ENCODE results near the gene VGLL2.

Gene VGLL2

DNA sequence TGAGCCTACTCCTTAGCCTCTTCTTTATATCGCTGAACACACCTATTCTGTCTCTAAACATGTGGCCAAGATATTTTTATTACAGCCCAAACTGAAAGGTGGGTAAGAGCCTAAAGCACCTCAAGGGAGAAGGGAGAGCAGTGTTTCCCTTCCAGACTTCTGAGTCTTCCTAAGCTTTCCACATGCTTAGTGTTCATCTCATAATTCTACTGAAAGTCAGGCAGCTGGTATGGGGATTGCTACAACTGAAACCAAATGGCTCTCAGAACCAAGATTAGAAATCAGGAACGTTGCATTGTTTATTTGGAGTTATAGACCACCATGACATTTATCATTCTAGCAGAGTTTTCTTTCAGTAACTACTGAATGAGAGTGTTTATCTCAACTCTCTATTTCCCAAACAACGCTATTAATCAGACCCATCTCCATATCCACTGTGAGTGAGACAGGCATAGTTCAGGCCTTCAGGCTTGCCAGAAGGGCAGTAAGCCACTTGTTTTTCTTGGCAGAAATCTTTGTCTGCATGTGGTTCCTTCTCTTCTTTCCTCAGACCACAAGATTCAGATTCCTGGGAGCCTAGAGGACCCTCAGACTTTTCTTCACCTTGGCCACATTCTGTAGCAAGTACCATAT, 22.8 kb downstream of the VGLL2 start:
- Mint-ChIP-seq H3K27me3 (peaks cover 19% of the 10 kb centered on the region), H3K4me3 (no peak overlapping the region), H3K9me3 (peaks cover 0 to 5% of the 10 kb centered on the region in 2 donors), H3K27ac (no peak overlapping the region), H3K4me1 (no peaks in the 10 kb centered on the region)
- no peak for ATAC-seq
- no peak for DNase-seq

- no peak overlapping the region for H3K27ac Mint-ChIP-seq
- H3K9me3 Mint-ChIP-seq: peaks cover 0 to 5% of the 10 kb centered on the region in 2 donors
- H3K27me3 Mint-ChIP-seq: peaks cover 19% of the 10 kb centered on the region
- H3K4me3 Mint-ChIP-seq: no peak overlapping the region
- no peak for DNase-seq
- H3K4me1 Mint-ChIP-seq: no peaks in the 10 kb centered on the region
- no peak for ATAC-seq
Measured at GRCh38 chr6:117290173-117290846, 25.0 kb downstream of the VGLL2 start.

DNA sequence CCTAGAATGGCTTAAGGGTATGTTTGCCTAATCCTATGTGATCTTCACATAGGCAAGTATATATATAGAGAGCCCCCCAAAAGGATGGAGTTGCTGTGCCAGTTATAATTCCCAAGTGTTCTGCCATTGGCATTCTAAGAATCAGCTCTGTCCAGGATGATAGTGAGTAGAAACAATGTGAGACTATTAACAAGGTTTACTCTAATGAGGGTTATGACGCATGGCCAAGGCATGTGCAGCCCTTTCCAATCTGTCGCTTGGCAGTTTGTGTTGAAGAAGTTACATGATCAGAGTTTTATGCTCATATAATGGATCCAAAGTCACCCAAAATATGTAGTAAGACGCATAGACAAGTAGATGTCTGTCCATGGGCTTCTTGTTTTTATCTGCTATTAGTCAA, 33.6 kb downstream of the VGLL2 start:
- H3K27me3 Mint-ChIP-seq: peaks cover 9% of the 10 kb centered on the region
- no peak for DNase-seq
- no peak for ATAC-seq
- H3K27ac Mint-ChIP-seq: no peak overlapping the region
- no peak overlapping the region for H3K4me3 Mint-ChIP-seq
- no peaks in the 10 kb centered on the region for H3K4me1 Mint-ChIP-seq
- H3K9me3 Mint-ChIP-seq: no peaks in the 10 kb centered on the region

DNA sequence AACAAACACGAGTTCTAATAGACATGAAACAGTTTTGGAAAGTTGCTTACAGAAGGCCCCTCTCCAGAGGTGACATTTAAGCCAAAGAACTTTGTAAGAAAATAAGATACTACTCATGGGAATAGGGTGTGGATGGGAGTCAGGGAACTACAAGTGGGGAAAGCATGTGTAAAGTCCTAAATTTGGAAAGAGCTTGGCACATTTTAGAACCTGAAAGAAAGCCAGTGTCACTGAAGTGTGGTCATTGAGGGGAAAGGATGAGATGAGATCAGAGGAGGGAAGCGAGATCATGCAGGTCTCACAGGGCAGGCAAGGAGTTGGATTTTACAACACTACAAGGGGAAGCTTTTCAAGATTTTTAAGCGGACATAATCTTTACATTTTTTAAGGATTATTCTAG, 38.0 kb downstream of the VGLL2 start:
- Mint-ChIP-seq H3K4me3 (no peak overlapping the region), H3K4me1 (no peaks in the 10 kb centered on the region), H3K27ac (no peak overlapping the region), H3K9me3 (no peaks in the 10 kb centered on the region), H3K27me3 (peaks cover 9% of the 10 kb centered on the region)
- no peak for DNase-seq
- no peak for ATAC-seq

- H3K27ac Mint-ChIP-seq: no peak overlapping the region
- no peaks in the 10 kb centered on the region for H3K9me3 Mint-ChIP-seq
- peaks cover 9% of the 10 kb centered on the region for H3K27me3 Mint-ChIP-seq
- no peak overlapping the region for H3K4me3 Mint-ChIP-seq
- DNase-seq (no peak), ATAC-seq (no peak)
- H3K4me1 Mint-ChIP-seq: no peaks in the 10 kb centered on the region
Measured at GRCh38 chr6:117304446-117304845, 39.1 kb downstream of the VGLL2 start.

DNA sequence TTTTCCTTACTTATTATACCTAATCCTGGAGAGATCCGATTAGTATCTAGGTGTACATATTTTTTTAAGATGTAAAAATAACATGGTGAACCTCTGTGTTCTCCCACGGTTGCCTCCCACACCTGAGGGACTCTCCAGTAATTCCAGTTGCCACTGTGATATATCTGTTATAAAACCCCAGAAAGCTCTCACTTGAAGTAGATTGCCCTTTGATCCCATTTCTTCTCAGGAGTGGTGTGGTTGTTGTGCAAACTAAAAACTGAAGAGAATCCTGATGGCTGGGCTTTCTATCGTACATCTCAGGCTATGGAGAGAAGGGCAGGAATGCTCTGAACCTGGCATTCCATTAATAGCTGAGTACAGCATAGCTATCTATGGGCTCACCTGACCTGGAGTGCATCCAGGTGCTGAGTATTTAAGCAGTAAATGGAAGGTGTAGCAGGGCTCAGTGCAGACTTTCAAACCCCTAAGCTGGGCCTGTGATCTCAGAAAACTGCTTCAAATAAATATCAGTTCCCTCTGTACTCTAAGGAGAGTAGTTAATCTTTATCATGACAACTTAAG, 41.0 kb downstream of the VGLL2 start:
- Mint-ChIP-seq H3K27ac (no peak overlapping the region), H3K27me3 (peaks cover 10% of the 10 kb centered on the region), H3K9me3 (no peaks in the 10 kb centered on the region), H3K4me3 (no peak overlapping the region), H3K4me1 (no peaks in the 10 kb centered on the region)
- ATAC-seq (no peak), DNase-seq (no peak)

GRCh38 chr6:117307655-117308054, 42.3 kb downstream of the VGLL2 start:
- Mint-ChIP-seq H3K9me3 (no peaks in the 10 kb centered on the region), H3K4me3 (no peak overlapping the region), H3K4me1 (no peaks in the 10 kb centered on the region), H3K27me3 (peaks cover 20% of the 10 kb centered on the region), H3K27ac (no peak overlapping the region)
- no peak for ATAC-seq
- DNase-seq: no peak

GRCh38 chr6:117309069-117309468, 43.7 kb downstream of the VGLL2 start:
- DNase-seq (no peak), ATAC-seq (no peak)
- no peaks in the 10 kb centered on the region for H3K9me3 Mint-ChIP-seq
- no peaks in the 10 kb centered on the region for H3K4me1 Mint-ChIP-seq
- H3K27ac Mint-ChIP-seq: no peak overlapping the region
- H3K27me3 Mint-ChIP-seq: peaks cover 21% of the 10 kb centered on the region
- no peak overlapping the region for H3K4me3 Mint-ChIP-seq

DNA sequence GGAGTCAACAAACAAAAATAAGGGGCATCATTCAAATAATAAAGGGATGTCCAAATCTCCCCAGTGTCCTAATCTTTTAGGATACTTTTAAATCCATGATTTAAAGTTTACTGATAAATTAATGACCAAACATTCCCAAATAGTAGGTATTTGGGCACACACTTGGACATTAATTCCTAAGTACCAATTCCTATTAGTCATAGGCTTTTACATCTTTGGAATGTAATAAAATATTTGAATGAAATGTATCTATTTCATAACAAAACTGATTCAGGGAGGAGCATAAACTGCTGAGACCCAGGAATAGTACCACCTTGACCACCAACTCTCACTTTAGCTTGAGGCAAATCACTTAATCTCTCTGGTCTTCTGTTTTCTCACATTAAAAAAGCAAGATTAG, 44.3 kb downstream of the VGLL2 start:
- Mint-ChIP-seq H3K27me3 (peaks cover 21% of the 10 kb centered on the region), H3K4me3 (no peak overlapping the region), H3K4me1 (no peaks in the 10 kb centered on the region), H3K9me3 (no peaks in the 10 kb centered on the region), H3K27ac (no peak overlapping the region)
- ATAC-seq (no peak), DNase-seq (no peak)

- ATAC-seq (no peak), DNase-seq (no peak)
- Mint-ChIP-seq H3K9me3 (no peaks in the 10 kb centered on the region), H3K4me1 (no peaks in the 10 kb centered on the region), H3K4me3 (no peak overlapping the region), H3K27ac (no peak overlapping the region), H3K27me3 (peaks cover 33% of the 10 kb centered on the region)
Measured at GRCh38 chr6:117311310-117311709, 46.0 kb downstream of the VGLL2 start.

GRCh38 chr6:117311726-117312125, 46.4 kb downstream of the VGLL2 start:
- Mint-ChIP-seq H3K27ac (no peak overlapping the region), H3K9me3 (no peaks in the 10 kb centered on the region)
- DNase-seq: no peak

GRCh38 chr6:117317261-117317660, 51.9 kb downstream of the VGLL2 start:
- DNase-seq (no peak), ATAC-seq (no peak)
- H3K4me1 Mint-ChIP-seq: no peaks in the 10 kb centered on the region
- no peaks in the 10 kb centered on the region for H3K9me3 Mint-ChIP-seq
- H3K27me3 Mint-ChIP-seq: peaks cover 17% of the 10 kb centered on the region
- H3K27ac Mint-ChIP-seq: no peak overlapping the region
- H3K4me3 Mint-ChIP-seq: no peak overlapping the region

More at GRCh38 chr6:117311726-117312125, 46.4 kb downstream of the VGLL2 start:
- Mint-ChIP-seq H3K27me3 (peaks cover 33% of the 10 kb centered on the region), H3K4me1 (no peaks in the 10 kb centered on the region), H3K4me3 (no peak overlapping the region)
- ATAC-seq: no peak

All from stimulated activated naive CD8-positive, alpha-beta T cell treated with anti-CD3 and anti-CD28 coated beads, Interleukin-15, amount 100 ng/mL, for 72 hours (primary cell).